ENCODE results near the gene DAD1.

- TF ChIP-seq, protein P1, sequence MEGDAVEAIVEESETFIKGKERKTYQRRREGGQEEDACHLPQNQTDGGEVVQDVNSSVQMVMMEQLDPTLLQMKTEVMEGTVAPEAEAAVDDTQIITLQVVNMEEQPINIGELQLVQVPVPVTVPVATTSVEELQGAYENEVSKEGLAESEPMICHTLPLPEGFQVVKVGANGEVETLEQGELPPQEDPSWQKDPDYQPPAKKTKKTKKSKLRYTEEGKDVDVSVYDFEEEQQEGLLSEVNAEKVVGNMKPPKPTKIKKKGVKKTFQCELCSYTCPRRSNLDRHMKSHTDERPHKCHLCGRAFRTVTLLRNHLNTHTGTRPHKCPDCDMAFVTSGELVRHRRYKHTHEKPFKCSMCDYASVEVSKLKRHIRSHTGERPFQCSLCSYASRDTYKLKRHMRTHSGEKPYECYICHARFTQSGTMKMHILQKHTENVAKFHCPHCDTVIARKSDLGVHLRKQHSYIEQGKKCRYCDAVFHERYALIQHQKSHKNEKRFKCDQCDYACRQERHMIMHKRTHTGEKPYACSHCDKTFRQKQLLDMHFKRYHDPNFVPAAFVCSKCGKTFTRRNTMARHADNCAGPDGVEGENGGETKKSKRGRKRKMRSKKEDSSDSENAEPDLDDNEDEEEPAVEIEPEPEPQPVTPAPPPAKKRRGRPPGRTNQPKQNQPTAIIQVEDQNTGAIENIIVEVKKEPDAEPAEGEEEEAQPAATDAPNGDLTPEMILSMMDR (IDR thresholded peaks at IDR 0.05), result no peak
- TF ChIP-seq EP300 (IDR thresholded peaks at IDR 0.05; ENCODE audit: low read depth), result no peak
- no peak for TF ChIP-seq POLR2AphosphoS5 (IDR thresholded peaks at IDR 0.05)
Observed at GRCh38 chr14:22601996-22602395, 13.0 kb upstream of the DAD1 start.

Data from transverse colon (tissue), 4 donors.